CD4-positive, alpha-beta T cell treated with Interleukin-6 at 100 ng/mL for 8 hours (primary cell): Measurements from ENCODE around the gene TRMT44.
"Not testable (repeated sequence)": the region's sequence is repeated elsewhere in the genome, so short reads cannot be mapped to it uniquely, and the experiment has no call there.

ENCODE experiments used
- DNase-seq: peaks from one replicate; pipeline ENCODE4 v3.0.0-alpha.2; 2020; ENCODE audit warnings: mixed read lengths, low spot score

Gene TRMT44

GRCh38 chr4:8469550-8469949 is 29.0 kb downstream of the TRMT44 start:
- DNase-seq = no peak

- DNase-seq = no peak
Measured at GRCh38 chr4:8470451-8471024, 30.0 kb downstream of the TRMT44 start.

DNA sequence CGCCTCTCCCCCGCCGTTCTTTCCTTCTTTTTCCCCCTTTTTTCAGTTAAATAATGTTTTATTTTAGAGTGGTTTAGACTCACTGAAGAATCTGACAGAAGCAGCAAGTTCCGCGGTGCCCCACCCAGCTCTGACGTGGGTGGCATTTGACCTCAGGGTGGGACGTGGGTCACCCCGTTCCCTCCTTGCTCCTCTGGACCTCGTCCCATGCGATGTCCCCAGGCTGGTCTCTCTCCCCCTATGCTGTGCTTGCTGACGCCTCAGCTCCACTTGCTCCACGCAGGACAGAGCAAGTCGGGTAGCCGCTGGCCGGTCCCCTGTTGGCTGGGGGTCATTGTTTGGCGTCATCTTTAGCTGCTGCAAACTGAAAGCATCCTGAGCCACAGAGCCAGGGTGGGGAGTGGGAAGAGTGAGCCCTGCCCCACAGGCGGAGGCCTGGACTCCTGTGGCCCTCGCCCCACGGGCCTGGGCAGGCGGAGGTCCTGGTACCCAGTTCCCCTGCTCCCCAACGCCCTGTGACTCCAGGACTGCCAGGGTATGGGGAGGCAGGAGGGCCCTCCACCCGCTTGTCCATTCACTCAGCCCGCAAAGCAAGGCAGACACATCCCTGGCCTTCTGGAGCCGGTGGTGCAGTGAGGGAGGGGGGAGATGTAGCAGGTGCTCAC is 30.8 kb downstream of the TRMT44 start:
- no peak for DNase-seq

DNA sequence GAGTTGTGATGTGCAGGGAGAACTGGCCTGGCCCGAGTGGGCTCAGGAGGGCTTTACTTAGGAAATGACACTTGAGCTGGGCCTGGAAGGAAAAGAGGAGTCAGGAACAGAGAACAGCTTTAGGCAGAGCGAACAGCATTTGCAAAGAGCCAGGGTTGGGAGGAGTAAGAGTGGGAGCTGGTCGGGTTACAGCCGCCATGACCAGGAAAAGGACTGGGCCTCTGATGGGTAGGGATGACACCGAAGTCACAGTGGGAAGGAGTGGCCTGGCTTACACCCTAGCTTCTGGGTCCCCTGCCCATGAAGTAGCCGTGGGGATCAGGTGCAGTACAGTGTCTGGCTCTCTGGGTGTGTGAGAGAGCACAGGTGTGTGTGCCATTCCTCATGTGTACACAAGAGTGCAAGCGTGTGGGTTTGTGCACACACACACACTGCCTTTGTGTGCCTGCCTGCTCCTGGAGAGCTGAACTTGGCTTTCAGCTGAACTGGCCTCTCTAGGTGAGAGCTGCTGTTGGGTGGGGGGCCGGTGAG is 31.6 kb downstream of the TRMT44 start:
- DNase-seq = no peak

GRCh38 chr4:8472689-8473197 is 32.2 kb downstream of the TRMT44 start:
- DNase-seq = no peak

DNA sequence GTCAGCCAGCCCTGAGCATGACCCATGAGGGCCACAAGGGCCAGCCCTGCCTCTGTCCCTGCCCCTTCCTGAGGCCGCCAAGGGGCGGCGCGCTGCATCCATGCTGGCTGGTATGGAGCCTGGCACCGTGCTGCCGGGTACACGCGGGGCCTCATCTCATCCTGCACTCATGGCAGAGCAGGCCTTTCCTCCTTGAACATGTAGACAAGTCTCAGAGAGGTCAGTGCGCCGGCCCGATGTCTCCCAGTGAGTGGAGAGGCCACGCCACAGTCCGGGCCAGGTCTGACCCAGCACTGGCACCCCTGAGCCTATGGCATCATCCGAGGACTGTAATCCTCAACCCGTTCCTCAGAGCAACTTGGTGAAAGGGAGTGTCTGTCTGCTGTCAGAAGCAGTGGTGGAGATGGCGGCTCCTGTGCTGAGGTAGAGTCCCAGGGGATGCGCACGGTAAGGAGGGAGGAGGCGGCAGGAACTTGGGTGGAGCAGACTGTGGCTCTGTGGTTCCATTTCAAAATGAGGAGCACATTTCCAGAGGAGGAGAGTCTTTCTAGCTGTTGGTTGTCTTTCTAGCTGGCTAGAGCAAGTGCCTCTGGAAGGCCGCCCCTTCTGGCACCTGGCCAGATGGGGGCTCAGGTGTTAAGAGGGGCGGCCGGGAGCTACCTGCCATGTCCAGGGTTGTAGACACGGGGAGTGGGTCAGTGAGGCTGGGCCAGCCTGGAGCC is 32.8 kb downstream of the TRMT44 start:
- no peak for DNase-seq

GRCh38 chr4:8473920-8474590 is 33.5 kb downstream of the TRMT44 start:
- no peak for DNase-seq

DNA sequence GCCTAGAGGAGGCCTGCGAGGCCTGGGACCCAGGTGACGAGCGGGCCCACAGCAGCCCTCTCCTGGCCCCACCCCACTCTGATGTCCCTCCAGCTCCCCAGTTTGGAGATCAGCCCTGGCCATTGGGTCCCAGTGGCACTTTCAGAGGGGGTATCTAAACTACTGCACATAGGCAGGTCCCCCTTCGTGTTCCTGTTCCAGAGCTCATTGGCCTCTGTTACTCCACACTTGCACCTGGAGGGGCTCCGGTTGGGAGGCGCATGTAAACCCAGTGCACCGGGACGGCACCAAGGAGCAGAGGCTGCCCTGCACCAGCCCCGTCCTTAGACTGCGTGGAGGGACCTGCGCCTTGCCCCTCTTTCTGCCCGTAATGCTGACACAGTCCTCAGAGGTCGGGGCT is 34.3 kb downstream of the TRMT44 start:
- DNase-seq = no peak

DNA sequence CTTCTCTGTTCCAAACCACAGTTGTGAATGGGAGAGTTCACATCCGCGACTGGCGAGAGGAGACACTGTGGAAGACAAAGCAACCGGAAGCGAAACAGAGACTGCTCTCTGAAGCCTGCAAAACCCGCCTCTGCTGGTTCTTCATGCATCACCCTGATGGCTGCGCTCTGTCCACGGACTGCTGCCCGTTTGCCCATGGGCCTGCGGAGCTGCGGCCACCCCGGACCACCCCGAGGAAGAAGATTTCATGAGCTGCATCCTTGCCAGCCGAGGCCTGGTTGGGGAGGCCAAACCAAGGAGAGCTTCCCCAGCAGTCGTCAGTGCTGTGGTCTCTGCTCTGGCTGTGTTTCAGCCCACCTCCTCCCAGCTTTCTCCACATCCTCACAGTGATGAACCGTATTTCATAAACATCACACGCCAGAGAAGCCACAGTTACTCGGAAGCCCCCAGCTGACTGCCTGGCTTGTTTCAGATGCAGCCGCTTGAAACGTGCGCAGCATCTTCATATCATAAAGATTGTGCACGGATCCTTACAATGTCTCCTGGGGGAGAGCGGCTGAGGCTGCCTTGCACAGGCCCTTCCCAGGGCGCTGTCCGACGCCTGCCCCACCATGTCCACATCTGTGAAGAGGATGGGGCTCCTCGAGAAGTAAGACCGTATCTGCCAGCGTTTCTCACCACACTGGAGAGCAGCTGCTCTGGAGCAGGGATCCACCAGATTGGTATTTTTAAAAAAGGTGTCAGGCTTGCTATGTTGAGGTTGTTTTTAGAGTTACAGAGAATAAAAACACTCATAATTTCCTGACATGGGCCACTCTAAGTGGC is 35.4 kb downstream of the TRMT44 start:
- DNase-seq = no peak

GRCh38 chr4:8477095-8477635 is 36.6 kb downstream of the TRMT44 start:
- DNase-seq = no peak

GRCh38 chr4:8477676-8478075 is 37.1 kb downstream of the TRMT44 start:
- no peak for DNase-seq

GRCh38 chr4:8478371-8478770 is 37.8 kb downstream of the TRMT44 start:
- DNase-seq = no peak

DNA sequence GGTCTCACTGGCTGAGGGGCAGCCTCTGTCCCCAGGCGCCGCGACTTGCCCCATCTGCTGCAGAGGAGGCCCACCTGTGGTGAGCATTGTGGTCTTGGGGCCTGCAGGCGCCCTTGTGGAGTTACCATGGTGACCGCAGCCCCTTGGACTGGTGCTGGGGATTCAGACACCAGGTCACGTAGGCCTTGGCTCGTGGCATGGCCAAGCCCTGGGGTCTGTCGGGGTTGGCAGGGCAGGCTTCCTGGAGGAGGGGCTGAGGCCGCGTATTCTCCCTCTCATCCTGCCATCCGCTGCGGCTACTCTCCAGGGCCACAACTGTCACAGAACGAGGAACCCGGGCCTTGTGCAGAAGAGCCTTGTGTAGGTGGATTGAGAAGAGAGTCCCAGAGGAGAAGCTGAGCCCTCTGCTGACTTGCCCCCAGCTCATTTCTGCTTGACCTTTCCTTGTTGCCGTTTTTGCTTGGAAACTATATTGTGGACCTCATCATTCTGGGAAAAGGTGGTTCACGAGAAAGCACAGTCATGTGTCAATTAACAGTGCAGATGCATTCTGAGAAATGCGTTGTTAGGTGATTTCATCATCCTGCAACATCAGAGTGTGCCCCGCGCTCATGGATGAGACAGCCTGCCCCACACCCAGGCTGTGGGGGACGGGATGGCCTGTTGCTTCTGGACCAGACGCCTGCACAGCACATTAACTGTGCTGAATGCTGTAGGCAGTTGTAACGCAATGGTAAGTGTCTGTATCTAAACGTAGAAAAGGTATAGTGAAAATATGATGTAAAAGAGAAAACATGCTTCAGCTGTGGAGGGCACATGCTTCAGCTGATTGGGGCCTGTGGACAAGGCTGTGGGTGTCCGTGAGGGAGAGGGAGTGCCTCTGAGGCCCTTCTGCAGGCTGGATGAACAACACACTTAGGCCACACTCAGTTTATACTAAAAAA is 38.5 kb downstream of the TRMT44 start:
- no peak for DNase-seq

GRCh38 chr4:8480221-8480620 is 39.6 kb downstream of the TRMT44 start:
- DNase-seq = no peak

- DNase-seq = not testable (repeated sequence)
Measured at GRCh38 chr4:8486643-8487042, 46.1 kb downstream of the TRMT44 start.

DNA sequence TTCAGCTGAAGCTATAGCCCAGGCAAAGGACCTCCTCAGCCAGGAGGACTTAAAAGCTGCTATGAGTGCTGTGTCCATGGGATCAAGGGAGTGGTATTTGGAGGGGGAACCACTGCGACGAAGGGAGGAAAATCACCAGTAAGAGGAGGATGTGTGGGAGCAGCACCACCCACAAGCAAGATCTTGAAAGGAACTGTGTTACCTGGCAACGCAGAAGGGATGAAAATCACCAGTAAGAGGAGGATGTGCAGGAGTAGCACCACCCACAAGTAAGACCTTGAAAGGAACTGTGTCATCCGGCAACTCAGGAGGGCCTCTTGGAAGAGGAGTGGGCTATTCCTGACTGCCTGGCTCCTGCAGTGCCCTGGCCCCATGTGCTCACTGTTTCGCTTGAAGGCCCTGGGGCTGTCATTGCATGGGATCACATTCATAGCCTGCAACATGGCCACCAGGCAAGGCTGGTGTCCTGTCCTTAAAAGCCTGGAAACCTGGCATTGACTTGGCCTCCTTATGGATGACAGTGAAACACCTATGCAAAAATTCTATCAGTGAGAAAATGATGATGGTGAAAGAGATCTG is 48.3 kb downstream of the TRMT44 start:
- no peak for DNase-seq

DNA sequence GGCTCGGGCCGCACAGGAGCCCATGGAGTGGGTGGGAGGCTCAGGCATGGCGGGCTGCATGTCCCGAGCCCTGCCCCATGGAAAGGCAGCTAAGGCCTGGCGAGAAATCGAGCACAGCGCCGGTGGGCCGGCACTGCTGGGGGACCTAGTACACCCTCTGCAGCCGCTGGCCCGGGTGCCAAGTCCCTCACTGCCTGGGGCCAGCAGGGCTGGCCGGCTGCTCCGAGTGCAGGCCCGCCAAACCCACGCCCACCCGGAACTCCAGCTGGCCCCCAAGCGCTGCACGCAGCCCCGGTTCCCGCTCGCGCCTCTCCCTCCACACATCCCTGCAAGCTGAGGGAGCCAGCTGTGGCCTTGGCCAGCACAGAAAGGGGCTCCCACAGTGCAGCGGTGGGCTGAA is 50.9 kb downstream of the TRMT44 start:
- DNase-seq = not testable (repeated sequence)

DNA sequence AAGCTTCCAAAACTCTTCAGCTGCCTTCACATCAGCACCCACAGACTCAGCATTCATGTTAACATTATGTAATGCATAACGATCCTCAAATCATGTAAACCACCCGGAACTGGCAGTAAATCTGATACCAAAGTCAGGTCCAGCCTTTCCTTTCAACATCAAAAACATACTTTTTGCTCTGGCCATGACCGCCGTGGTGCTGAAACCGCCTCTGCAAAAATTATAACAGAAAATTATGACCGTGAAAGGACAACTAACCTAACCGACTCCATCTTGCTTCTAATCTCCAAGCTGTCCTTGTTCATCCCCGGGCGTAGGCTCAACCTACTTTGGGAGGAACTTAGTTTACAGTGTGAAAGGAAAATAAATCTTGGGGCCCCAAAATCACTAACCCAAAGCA is 51.6 kb downstream of the TRMT44 start:
- no peak for DNase-seq

DNA sequence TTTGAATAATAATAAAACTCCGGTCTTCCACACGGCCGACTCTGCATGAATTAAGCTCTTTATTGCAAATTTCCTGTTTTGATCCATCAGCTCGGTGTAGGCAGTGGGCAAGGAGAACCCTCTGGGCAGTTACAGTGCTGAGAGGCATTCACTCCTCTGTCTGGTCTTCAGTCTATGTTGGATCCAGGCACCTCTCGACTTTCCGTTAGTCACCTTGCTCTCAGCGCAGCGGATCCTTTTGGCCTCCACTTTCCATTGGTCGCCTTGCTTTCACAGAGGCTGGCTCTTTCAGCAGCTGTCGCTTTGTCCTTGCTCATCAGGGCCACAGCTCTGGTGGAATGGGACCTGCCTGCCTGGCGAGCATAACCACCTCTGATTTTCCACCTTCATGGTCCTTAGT is 52.9 kb downstream of the TRMT44 start:
- DNase-seq = no peak

GRCh38 chr4:8494218-8494617 is 53.6 kb downstream of the TRMT44 start:
- DNase-seq = no peak
